AG04450 (cell line): ENCODE measurements around the gene RAMP1. TPM values are rescaled to one million over a fixed set of nuclear protein-coding genes. Genes with fewer than 3 reads are reported as not detected.
"Not testable (repeated sequence)": the region's sequence is repeated elsewhere in the genome, so short reads cannot be mapped to it uniquely, and the experiment has no call there.

Source experiments
- CTCF ChIA-PET: fragments of 300-600, 350-600 bp; formaldehyde crosslinking; extraction: SDS; loops from one replicate; lab custom pipeline; 2022; ENCODE audit warnings: antibody characterized with exemption, inconsistent platforms; lab: Charles Lee
- POLR2A ChIA-PET: fragments of 350-600 bp; formaldehyde crosslinking; extraction: SDS; loops from one replicate; lab custom pipeline; 2021; ENCODE audit warnings: antibody characterized with exemption, inconsistent platforms; lab: Yijun Ruan, JAX
- DNase-seq: peaks from one replicate; pipeline ENCODE4 v3.0.0-alpha.2; 2011; ENCODE audit warnings: low read depth, low spot score
- H3K27ac ChIP-seq: one replicate; pipeline ENCODE4 v1.5.1; 2012; ENCODE audit warnings: low read depth, low read length, control low read depth
- H3K27me3 ChIP-seq: one replicate; pipeline ENCODE4 v1.6.0; 2012; ENCODE audit warnings: low read length; ENCODE audit not compliant: control insufficient read depth, insufficient read depth
- H3K4me3 ChIP-seq: 2 replicates; pipeline ENCODE4 v1.5.1; 2011; ENCODE audit warnings: mild to moderate bottlenecking, low read depth, low read length, control low read depth
- H3K9me3 ChIP-seq: 2 replicates; pipeline ENCODE4 v1.5.1; 2012; ENCODE audit warnings: low read length; ENCODE audit not compliant: control insufficient read depth, insufficient read depth
- polyA plus RNA-seq: library from polyadenylated mRNA; depleted of rRNA; stranded (reverse); fragments of >200 nt; gene quantifications from 2 replicates; pipeline ENCODE4 v1.2.3, GENCODE V29; 2011
- TF ChIP-seq, protein P1 (sequence below): IDR thresholded peaks from 2 replicates; pipeline ENCODE4 v1.5.1; 2011; ENCODE audit warnings: low read depth, low read length, control low read depth, inconsistent platforms

Gene RAMP1
- polyA plus RNA-seq, 1 experiment: 26.5 TPM

DNA sequence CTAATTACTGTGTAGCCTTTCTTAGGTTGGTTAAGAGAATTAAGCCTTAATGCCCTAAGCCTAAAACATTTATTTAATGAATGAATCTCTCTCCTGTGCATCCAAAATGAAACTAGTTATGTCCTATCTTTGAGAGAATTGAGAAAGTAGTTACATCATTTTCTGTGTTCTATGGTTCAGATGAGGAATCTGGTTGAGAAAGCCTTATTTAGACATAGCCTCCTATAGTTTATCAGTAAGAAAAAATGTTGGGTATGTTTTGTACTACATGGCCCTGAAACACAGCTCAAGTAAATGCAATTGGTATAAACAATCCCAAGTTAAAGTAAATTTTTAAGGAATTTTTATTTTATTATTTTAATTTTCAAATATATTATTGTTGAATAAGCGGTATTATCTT is 25.9 kb upstream of the RAMP1 start:
- H3K27me3 ChIP-seq: no peaks in the 10 kb centered on the region
- TF ChIP-seq, protein P1, sequence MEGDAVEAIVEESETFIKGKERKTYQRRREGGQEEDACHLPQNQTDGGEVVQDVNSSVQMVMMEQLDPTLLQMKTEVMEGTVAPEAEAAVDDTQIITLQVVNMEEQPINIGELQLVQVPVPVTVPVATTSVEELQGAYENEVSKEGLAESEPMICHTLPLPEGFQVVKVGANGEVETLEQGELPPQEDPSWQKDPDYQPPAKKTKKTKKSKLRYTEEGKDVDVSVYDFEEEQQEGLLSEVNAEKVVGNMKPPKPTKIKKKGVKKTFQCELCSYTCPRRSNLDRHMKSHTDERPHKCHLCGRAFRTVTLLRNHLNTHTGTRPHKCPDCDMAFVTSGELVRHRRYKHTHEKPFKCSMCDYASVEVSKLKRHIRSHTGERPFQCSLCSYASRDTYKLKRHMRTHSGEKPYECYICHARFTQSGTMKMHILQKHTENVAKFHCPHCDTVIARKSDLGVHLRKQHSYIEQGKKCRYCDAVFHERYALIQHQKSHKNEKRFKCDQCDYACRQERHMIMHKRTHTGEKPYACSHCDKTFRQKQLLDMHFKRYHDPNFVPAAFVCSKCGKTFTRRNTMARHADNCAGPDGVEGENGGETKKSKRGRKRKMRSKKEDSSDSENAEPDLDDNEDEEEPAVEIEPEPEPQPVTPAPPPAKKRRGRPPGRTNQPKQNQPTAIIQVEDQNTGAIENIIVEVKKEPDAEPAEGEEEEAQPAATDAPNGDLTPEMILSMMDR: no peak
- H3K4me3 ChIP-seq: no peak overlapping the region
- no peaks in the 10 kb centered on the region; the same call in 1 of the 2 replicates for H3K9me3 ChIP-seq
- DNase-seq: peak; percentile 16
- ChIA-PET POLR2A (no interaction called here), CTCF (interaction anchor here (1.6 kb wide), 1 partner anchor 430 kb away, joined by 4 read pairs; no protein-coding TSS in a partner anchor)
- no peak overlapping the region for H3K27ac ChIP-seq

- Histone ChIP-seq H3K9me3 (no peaks in the 10 kb centered on the region; the same call in 1 of the 2 replicates), H3K27ac (no peak overlapping the region), H3K4me3 (no peak overlapping the region), H3K27me3 (peaks cover 5% of the 10 kb centered on the region)
- POLR2A ChIA-PET: no interaction called here
- TF ChIP-seq, protein P1: no peak
- CTCF ChIA-PET: interaction anchor here (0.6 kb wide), 1 partner anchor 429 kb away, joined by 3 read pairs; no protein-coding TSS in a partner anchor
- DNase-seq: no peak
Observed at GRCh38 chr2:237835372-237835771, 24.1 kb upstream of the RAMP1 start.

- TF ChIP-seq, protein P1: no peak
- H3K9me3 ChIP-seq: no peaks in the 10 kb centered on the region; the same call in 1 of the 2 replicates
- H3K27ac ChIP-seq: no peak overlapping the region
- DNase-seq: no peak
- peaks cover 5% of the 10 kb centered on the region for H3K27me3 ChIP-seq
- ChIA-PET CTCF (no interaction called here), POLR2A (no interaction called here)
- no peak overlapping the region for H3K4me3 ChIP-seq
Observed at GRCh38 chr2:237841051-237841450, 18.4 kb upstream of the RAMP1 start.

GRCh38 chr2:237848940-237849339 is 10.5 kb upstream of the RAMP1 start:
- H3K4me3 ChIP-seq, DNase-seq, CTCF ChIA-PET, H3K27me3 ChIP-seq, POLR2A ChIA-PET, H3K27ac ChIP-seq, H3K9me3 ChIP-seq: not testable (repeated sequence)

- peaks cover 1% of the 10 kb centered on the region for H3K9me3 ChIP-seq
- TF ChIP-seq, protein P1: no peak
- POLR2A ChIA-PET: no interaction called here
- peaks cover 4% of the 10 kb centered on the region for H3K27me3 ChIP-seq
- H3K27ac ChIP-seq: no peak overlapping the region
- no peak for DNase-seq
- no peak overlapping the region for H3K4me3 ChIP-seq
- CTCF ChIA-PET: interaction anchor here (1.4 to 5.9 kb wide), 2 partner anchors 342 to 410 kb away, joined by 3 to 50 read pairs; no protein-coding TSS in a partner anchor
Observed at GRCh38 chr2:237854295-237854694, 5.1 kb upstream of the RAMP1 start.
